DMS 273 (cell line): ENCODE measurements around the gene C4B.
"Not testable (repeated sequence)": the region's sequence is repeated elsewhere in the genome, so short reads cannot be mapped to it uniquely, and the experiment has no call there.

Experiments
- DNase-seq: peaks from one replicate; lab custom pipeline; 2025; ENCODE audit not compliant: unreplicated experiment; lab: John Stamatoyannopoulos, UW

Gene C4B

DNA sequence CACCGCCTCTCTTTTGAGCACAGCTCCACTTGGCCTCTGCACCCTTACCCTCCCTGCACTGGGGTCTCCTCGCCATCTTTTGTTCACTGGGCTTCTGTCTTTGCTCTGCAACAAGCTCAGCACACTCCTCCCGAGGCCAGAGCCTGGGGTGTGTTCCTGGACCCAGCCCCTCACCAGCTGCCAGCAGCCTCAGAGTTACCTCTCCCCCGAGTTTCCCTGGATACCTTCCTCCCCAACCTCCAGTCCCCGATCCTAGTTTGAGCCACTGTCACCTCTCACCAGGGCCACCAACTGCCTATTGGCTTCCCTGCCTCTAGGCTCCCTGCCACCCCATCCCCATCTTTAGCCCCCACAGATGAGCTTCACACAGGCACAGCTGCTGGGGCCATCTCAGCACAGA is 36.0 kb downstream of the C4B start:
- DNase-seq = no peak

DNA sequence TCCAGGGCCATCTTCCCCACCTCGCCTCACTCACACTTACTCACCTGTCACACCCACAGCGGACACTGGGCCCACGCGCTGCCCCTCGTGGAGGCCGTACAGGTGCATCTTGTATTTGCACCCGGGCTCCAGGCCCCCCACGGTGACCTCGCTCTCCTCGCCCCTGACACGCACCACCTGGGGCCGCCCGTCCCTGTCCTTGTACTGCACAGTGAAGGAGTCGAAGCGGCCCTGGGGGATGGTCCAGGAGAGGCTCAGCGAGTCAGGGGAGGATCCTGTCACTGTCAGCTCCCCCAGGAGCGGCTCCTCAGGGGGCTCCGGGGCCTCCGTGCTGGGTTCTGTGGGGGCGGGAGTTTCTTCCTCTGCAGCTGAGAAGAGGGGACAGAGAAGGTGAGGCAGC is 38.0 kb downstream of the C4B start:
- DNase-seq = not testable (repeated sequence)

DNA sequence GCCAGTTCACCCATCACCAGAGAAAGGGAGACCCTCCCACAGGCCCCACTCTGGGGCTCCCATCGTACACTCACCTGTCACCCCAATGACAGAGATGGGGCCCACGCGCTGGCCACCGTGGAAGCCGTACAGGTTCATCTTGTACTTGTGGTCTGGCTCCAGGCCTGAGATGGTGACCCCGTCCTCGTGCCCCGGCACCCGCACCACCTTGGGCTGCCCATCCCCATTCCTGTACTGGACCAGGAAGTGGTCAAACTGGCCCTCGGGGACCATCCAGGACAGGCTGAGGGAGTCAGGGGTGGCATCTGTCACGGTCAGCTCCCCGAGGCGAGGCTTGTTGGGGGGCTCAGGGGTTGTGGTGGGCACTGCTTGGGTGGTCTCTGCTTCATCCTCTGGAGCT is 38.7 kb downstream of the C4B start:
- not testable (repeated sequence) for DNase-seq

DNA sequence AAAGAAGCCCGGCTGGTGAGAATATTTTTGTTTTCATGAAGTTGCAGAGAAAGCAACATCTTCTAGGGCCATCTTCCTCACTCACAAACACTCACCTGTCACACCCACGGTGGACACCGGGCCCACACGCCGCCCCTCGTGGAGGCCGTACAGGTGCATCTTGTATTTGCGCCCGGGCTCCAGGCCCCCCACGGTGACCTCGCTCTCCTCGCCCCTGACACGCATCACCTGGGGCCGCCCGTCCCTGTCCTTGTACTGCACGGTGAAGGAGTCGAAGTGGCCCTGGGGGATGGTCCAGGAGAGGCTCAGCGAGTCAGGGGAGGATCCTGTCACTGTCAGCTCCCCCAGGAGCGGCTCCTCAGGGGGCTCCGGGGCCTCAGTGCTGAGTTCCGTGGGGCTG is 41.2 kb downstream of the C4B start:
- not testable (repeated sequence) for DNase-seq

- DNase-seq = no peak
Observed at GRCh38 chr6:32056254-32056653, 41.7 kb downstream of the C4B start.

- DNase-seq = no peak
Observed at GRCh38 chr6:32057966-32058365, 43.4 kb downstream of the C4B start.

- DNase-seq = no peak
Observed at GRCh38 chr6:32058511-32058963, 43.9 kb downstream of the C4B start.

DNA sequence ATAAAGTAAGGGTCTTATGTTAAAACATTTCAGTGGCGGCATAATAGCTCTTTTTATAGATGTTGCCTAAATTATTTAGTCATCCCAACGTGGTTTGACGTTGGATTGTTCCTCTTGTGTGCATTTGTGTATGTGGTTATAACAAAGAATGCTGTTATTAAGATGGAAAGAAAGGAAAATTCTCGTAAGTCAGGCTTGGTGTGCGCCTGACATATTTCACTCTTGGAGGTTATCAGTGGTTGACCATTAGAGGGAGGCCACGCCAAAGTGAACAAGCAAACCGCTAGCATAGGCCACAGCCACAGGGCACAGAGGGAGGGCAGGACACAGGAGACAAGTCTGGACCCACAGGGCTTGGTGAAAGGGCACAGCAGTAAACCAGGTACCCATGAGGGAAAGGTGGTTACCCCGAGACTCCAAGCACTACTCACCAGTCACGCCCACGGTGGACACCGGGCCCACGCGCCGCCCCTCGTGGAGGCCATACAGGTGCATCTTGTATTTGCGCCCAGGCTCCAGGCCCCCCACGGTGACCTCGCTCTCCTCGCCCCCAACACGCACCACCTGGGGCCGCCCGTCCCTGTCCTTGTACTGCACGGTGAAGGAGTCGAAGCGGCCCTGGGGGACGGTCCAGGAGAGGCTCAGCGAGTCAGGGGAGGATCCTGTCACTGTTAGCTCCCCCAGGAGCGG is 46.5 kb downstream of the C4B start:
- DNase-seq = no peak

- DNase-seq = no peak
Observed at GRCh38 chr6:32064706-32065105, 50.1 kb downstream of the C4B start.

DNA sequence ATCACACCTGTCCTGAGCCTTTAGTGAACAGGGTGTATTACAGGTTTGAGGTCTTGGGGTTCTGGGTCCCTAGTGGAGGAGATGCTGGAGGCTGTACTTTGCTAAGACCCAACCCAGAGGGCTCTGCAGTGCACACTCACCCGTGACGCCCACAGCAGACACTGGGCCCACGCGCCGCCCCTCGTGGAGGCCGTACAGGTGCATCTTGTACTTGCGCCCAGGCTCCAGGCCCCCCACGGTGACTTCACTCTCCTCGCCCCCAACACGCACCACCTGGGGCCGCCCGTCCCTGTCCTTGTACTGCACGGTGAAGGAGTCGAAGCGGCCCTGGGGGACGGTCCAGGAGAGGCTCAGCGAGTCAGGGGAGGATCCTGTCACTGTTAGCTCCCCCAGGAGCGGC is 52.9 kb downstream of the C4B start:
- not testable (repeated sequence) for DNase-seq

DNA sequence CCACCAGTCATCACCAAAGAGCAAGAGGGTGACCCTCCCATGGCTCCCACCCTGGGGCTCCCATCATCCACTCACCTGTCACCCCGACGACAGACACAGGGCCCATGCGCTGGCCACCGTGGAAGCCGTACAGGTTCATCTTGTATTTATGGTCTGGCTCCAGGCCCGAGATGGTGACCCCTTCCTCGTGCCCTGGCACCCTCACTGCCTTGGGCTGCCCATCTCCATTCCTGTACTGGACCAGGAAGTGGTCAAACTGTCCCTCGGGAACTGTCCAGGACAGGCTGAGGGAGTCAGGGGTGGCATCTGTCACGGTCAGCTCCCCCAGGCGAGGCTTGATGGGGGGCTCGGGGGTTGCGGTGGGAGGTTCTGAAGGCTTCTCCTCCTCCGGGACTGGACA is 53.7 kb downstream of the C4B start:
- not testable (repeated sequence) for DNase-seq

GRCh38 chr6:32068867-32069266 is 54.3 kb downstream of the C4B start:
- no peak for DNase-seq

GRCh38 chr6:32069460-32069859 is 54.9 kb downstream of the C4B start:
- no peak for DNase-seq

DNA sequence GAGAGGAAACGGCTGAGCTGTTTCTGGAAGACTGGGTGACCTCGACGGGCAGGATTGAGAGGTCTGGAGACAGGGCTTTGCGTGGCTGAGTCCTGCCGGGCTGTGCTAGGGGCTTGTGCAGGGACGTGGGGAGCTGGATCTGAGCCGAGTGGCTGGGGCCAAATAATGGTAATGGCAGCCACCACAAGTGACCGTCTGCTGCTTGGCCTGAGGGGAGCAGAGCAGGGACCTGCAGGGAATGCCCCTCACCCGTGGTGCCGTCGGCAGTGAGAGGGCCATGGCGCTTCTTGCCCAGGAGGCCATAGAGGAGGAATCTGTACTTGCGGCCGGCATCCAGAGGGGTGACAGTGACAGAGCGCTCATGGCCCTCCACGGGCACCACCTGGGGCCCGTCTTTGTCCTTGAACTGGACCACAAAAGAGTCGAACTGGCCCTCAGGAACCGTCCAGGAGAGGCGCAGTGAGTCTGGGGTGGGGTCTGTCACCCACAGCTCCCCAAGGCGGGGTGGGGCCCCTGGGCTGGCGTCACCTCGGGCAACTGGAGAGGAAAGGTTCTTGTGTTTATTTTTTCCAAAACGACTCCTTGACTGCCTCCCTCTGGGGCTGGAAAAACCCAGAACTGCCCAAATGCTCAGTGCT is 55.4 kb downstream of the C4B start:
- no peak for DNase-seq

- DNase-seq = no peak
Observed at GRCh38 chr6:32070814-32071543, 56.4 kb downstream of the C4B start.

DNA sequence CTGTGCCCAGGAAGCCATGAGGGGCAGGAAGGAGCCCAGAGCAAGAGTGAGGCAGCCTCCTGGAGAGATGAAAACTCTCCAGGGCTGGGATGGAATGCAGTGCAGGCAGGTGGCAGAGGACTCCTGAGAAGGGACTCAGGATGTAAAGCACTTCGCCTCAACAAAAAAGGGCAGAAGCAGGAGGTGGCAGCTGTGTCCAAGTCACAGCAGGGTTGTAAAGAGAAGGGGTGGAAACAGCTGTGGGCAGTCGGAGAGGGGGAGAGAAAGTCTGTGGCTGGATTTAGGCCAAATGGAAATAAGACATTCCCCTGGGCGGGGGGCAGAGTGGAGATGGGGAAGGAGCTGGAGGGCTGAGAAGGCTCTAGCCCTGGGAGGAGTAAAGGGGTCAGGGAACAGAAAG is 58.5 kb downstream of the C4B start:
- DNase-seq = peak; percentile 62

DNA sequence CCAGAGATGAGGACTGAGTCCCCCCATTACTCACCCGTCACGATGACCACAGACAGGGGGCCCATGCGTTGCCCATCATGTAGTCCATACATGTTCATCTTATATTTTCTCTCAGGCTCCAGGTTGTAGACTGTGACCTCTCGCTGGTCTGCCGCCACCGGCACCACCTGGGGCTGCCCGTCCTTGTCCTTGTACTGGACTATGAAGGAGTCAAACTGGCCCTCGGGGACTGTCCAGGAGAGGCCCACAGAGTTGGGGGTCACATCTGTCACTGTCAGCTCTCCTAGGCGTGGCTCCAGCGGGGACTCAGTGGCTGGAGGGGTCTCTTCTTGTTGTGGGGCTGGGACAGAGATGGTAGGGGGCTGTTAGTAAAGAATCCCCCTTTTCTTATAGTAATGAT is 59.0 kb downstream of the C4B start:
- no peak for DNase-seq

DNA sequence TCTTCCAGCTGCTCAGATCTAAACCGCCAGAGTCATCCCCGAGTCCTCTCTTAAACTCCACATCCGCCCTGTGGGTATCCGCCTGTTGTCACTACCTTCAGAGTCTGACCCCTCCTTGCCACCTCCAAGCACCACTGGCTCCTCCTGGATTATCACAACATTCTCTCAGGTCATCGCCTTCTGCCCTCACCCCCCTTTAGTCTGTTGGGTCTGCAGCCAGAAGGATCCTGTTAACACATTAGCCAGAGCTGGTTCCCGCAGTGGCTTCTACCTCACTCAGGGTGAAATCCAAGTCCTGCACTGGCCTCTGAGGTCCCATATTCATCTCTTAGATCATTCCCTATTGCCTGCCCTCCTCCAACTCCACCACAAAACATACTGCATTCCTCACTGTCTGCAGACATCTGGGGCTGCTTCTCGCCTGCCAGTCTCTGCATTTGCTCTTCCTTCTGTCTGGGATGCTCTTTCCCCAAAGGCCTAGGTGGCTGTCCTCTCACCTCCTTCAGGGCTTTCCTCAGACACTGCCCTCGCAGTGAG is 60.5 kb downstream of the C4B start:
- DNase-seq = no peak

GRCh38 chr6:32075781-32076180 is 61.2 kb downstream of the C4B start:
- no peak for DNase-seq

DNA sequence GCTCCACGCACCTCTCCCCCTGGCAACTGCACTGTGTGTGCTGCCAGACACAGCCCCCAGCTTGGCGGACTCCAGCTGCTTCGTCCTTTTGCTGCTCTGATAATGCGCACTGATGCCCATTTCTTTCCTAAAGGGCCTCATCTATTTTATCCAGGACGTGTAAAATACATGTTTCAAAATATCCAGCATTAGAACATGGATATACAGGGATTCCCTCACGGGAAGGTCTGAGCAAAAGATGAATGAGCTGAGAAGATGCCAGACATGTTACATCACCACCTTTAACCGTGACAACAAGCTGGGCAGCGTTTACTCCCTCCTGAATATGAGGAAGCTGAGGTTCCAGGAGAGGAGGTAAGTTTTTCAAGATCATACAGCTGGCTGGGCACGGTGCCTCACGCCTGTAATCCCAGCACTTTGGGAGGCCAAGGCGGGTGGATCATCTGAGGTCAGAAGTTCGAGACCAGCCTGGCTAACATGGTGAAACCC is 61.8 kb downstream of the C4B start:
- DNase-seq = peak; percentile 21

GRCh38 chr6:32079566-32080290 is 65.1 kb downstream of the C4B start:
- DNase-seq = no peak
